GM12878 (cell line): ENCODE measurements around the gene UBE2G2. TPM values are rescaled to one million over a fixed set of nuclear protein-coding genes. Genes with fewer than 3 reads are reported as not detected.

Experiments
- ATAC-seq: fragments of 200-7000 bp; cut with Tn5 transposase; 3 replicates; pipeline ENCODE4 v1.9.1; 2020; ENCODE audit warnings: mild to moderate bottlenecking, moderate library complexity
- BruUV-seq: library from RNA; stranded (reverse); fragments of 400-500 nt; replicated peaks from 2 replicates; lab custom pipeline; 2021; lab: Mats Ljungman, UMichigan
- CTCF ChIA-PET: fragments of 300-600 bp; sonication (Branson Sonifier 250); formaldehyde crosslinking; extraction: SDS; loops from one replicate; lab custom pipeline; 2021; ENCODE audit warnings: inconsistent platforms; lab: Yijun Ruan, JAX
- POLR2A ChIA-PET: fragments of 350-600 bp; formaldehyde crosslinking; extraction: SDS; loops from one replicate; lab custom pipeline; 2021; ENCODE audit warnings: inconsistent platforms; lab: Charles Lee
- RAD21 ChIA-PET: fragments of 300-600 bp; sonication (Branson Sonifier 250); formaldehyde crosslinking; loops from one replicate; lab custom pipeline; 2023; ENCODE audit warnings: antibody characterized with exemption; ENCODE audit not compliant: unreplicated experiment; lab: Charles Lee
- SMC1A ChIA-PET: fragments of 300-600 bp; sonication (Branson Sonifier 250); formaldehyde crosslinking; loops from one replicate; lab custom pipeline; 2023; ENCODE audit not compliant: unreplicated experiment, uncharacterized antibody; lab: Charles Lee
- DNase-seq: peaks from one replicate; pipeline ENCODE4 v3.0.0-alpha.2; 2011; ENCODE audit warnings: low read depth, low spot score
- FAIRE-seq: peaks from 3 replicates; lab custom pipeline; 2011; peaks lifted over from hg19 to GRCh38; lab: Jason Lieb, UNC
- H2AFZ ChIP-seq: 2 replicates; pipeline ENCODE4 v1.6.0; 2011; ENCODE audit warnings: low read depth, low read length, control low read depth; ENCODE audit not compliant: control insufficient read depth
- H3K27ac ChIP-seq: 2 replicates; pipeline ENCODE4 v1.5.1; 2011; ENCODE audit warnings: control low read depth; ENCODE audit not compliant: control insufficient read depth, insufficient read depth
- H3K27me3 ChIP-seq, 2 experiments: replicated peaks in 1 of 2; 2 replicates each; pipeline versions ENCODE4 v1.6.0 to v1.6.1; 2011; ENCODE audit warnings: low read length in 1 of 2; ENCODE audit not compliant: control insufficient read depth in 2 of 2, insufficient read depth in 2 of 2
- H3K36me3 ChIP-seq, 2 experiments: 2 replicates each; pipeline ENCODE4 v1.5.1; 2011; ENCODE audit warnings: low read length in 1 of 2; ENCODE audit not compliant: control insufficient read depth in 2 of 2, insufficient read depth in 2 of 2
- H3K4me1 ChIP-seq: 2 replicates; pipeline ENCODE4 v1.6.1; 2011; ENCODE audit warnings: mild to moderate bottlenecking, low read length, moderate library complexity, mixed read lengths; ENCODE audit not compliant: control insufficient read depth, insufficient read depth
- H3K4me2 ChIP-seq: 2 replicates; pipeline ENCODE4 v1.6.0; 2011; ENCODE audit warnings: control low read depth; ENCODE audit not compliant: control insufficient read depth, insufficient read depth
- H3K4me3 ChIP-seq: fragments of 200-600 bp; sonication (generic); 2 replicates; pipeline ENCODE4 v1.5.1; 2016
- H3K79me2 ChIP-seq: 2 replicates; pipeline ENCODE4 v1.6.0; 2011; ENCODE audit warnings: low read length; ENCODE audit not compliant: control insufficient read depth, insufficient read depth
- H3K9ac ChIP-seq: 2 replicates; pipeline ENCODE4 v1.8.0; 2011; ENCODE audit warnings: low read length, control low read depth, mixed read lengths; ENCODE audit not compliant: control insufficient read depth, insufficient read depth
- H3K9me3 ChIP-seq: replicated peaks from 3 replicates; pipeline ENCODE4 v1.5.1; 2011; ENCODE audit warnings: mild to moderate bottlenecking, low read length; ENCODE audit not compliant: control insufficient read depth, insufficient read depth
- H4K20me1 ChIP-seq: 2 replicates; pipeline ENCODE4 v1.6.0; 2011; ENCODE audit not compliant: control insufficient read depth, insufficient read depth
- BCL11A ChIP-seq: IDR thresholded peaks from 2 replicates; pipeline ENCODE4 v1.6.1; 2011; ENCODE audit warnings: low read depth, low read length
- BHLHE40 ChIP-seq, 2 experiments: fragments of 450-650 bp in 1 of 2; IDR thresholded peaks; 2 replicates each; pipeline ENCODE4 v1.6.1; 2011 to 2017; ENCODE audit warnings: low read depth in 2 of 2, borderline replicate concordance in 1 of 2, improper control_type of control experiment in 1 of 2, low read length in 1 of 2, mild to moderate bottlenecking in 1 of 2
- CREB1 ChIP-seq: IDR thresholded peaks from 2 replicates; pipeline ENCODE4 v1.6.1; 2012; ENCODE audit warnings: low read depth, mild to moderate bottlenecking, inconsistent platforms
- GATAD2B ChIP-seq: fragments of 450-650 bp; conservative IDR thresholded peaks from 2 replicates; pipeline ENCODE4 v1.6.1; 2017; ENCODE audit warnings: low read depth, mild to moderate bottlenecking, moderate library complexity
- SRF ChIP-seq, 2 experiments: IDR thresholded peaks; 2 replicates each; pipeline ENCODE4 v1.6.1; 2011; ENCODE audit warnings: low read depth in 2 of 2, low read length in 2 of 2, mild to moderate bottlenecking in 1 of 2, moderate library complexity in 1 of 2
- STAT3 ChIP-seq: IDR thresholded peaks from 2 replicates; pipeline ENCODE4 v1.6.1; 2011; ENCODE audit warnings: low read depth, low read length, improper control_type of control experiment
- TCF12 ChIP-seq: IDR thresholded peaks from 2 replicates; pipeline ENCODE4 v1.6.1; 2011; ENCODE audit warnings: low read depth, mild to moderate bottlenecking, low read length
- ZBED1 ChIP-seq: IDR thresholded peaks from 2 replicates; pipeline ENCODE4 v1.6.1; 2016; ENCODE audit warnings: borderline replicate concordance
- ZBTB33 ChIP-seq: fragments of 450-650 bp; IDR thresholded peaks from 2 replicates; pipeline ENCODE4 v1.6.1; 2017; ENCODE audit warnings: mild to moderate bottlenecking
- WGBS: methylation state at CpG from one replicate; pipeline ENCODE4 v1.1.6; 2016; ENCODE audit warnings: low lambda C conversion rate; ENCODE audit not compliant: insufficient replicate concordance, insufficient coverage; ENCODE audit errors: missing lambda C conversion rate; 5-methylcytosine and 5-hydroxymethylcytosine counted together
- in situ Hi-C: fragments of 300-500 bp; cut with MboI; formaldehyde crosslinking; loops from 9 replicates; pipeline ENCODE4 v1.14.3; 2018; ENCODE audit warnings: mixed read lengths
- intact Hi-C: fragments of 100-400 bp; cut with micrococcal nuclease; formaldehyde crosslinking; loops from one replicate; pipeline ENCODE4 v1.14.2; 2022; ENCODE audit not compliant: unreplicated experiment
- polyA plus RNA-seq, 11 experiments: library from polyadenylated mRNA; depleted of rRNA in 4 of 11; unstranded in 6 of 11; stranded (reverse) in 5 of 11; fragments of >200 nt; fragmentation: Nextera tagmentation in 4 of 11; fragmentation: Illumina TruSeq in 1 of 11; extraction: Ambion mirVana in 4 of 11; extraction: Trizol in 1 of 11; gene quantifications; 1 replicate in 1 of 11; 2 replicates in 10 of 11; pipeline versions ENCODE4 v1.2.1 to v1.2.3, GENCODE V29; 2011 to 2016; ENCODE audit warnings: inconsistent platforms in 2 of 11, missing spikeins in 2 of 11, low read depth in 1 of 11
- total RNA-seq, 4 experiments: library from RNA; depleted of rRNA in 3 of 4; stranded (reverse); fragments of >200 nt in 3 of 4; fragmentation: Illumina TruSeq in 1 of 4; extraction: Trizol in 1 of 4; gene quantifications; 2 replicates each; pipeline versions ENCODE4 v1.2.1 to v1.2.3, GENCODE V29; 2013 to 2021

The UBE2G2 gene
- total and polyA plus RNA-seq, 10 of the 15 experiments (the other 5 are each of a cell fraction or from before 2014, with no cell fraction given), result 27.0 to 139 (median 75.9) TPM

- Histone ChIP-seq H3K9me3 (no peaks in the 10 kb centered on the region), H4K20me1 (no peaks in the 10 kb centered on the region), H3K36me3 (no peaks in the 10 kb centered on the region), H3K4me3 (no peak overlapping the region), H3K4me2 (no peak overlapping the region), H3K79me2 (no peaks in the 10 kb centered on the region), H3K27me3 (peaks cover 2 to 6% of the 10 kb centered on the region in 2 experiments; a peak in 2 of 4 replicates), H2AFZ (no peak overlapping the region), H3K9ac (no peak overlapping the region), H3K4me1 (no peaks in the 10 kb centered on the region), H3K27ac (no peak overlapping the region)
- in situ Hi-C loops (no loop called here), intact Hi-C loops (no loop called here)
- no TSS peak for BruUV-seq
- WGBS, result 32% methylated on average over 7 of the region's 7 CpGs
- ChIA-PET POLR2A (no interaction called here), CTCF (no interaction called here), RAD21 (no interaction called here), SMC1A (no interaction called here)
- no peak for TF ChIP-seq SRF (IDR thresholded peaks at IDR 0.05; ENCODE audit: low read depth in 2 of 2, low read length in 2 of 2)
- no peak for TF ChIP-seq ZBED1
- no peak for TF ChIP-seq TCF12
- TF ChIP-seq CREB1, result no peak
- TF ChIP-seq STAT3, result no peak
- TF ChIP-seq BCL11A, result no peak
- TF ChIP-seq BHLHE40 (IDR thresholded peaks at IDR 0.05; ENCODE audit: borderline replicate concordance in 1 of 2, low read depth in 2 of 2, low read length in 1 of 2), result no peak
- no peak for TF ChIP-seq GATAD2B
- no peak for TF ChIP-seq ZBTB33
- ATAC-seq (no peak), DNase-seq (no peak), FAIRE-seq (no peak)
Measured at GRCh38 chr21:44724196-44724595, 77.4 kb downstream of the UBE2G2 start.
